GM12878 (cell line): Measurements from ENCODE around the gene SNX17. TPM values are rescaled to one million over a fixed set of nuclear protein-coding genes. Genes with fewer than 3 reads are reported as not detected.

ENCODE experiments used
- BHLHE40 ChIP-seq, 2 experiments: fragments of 450-650 bp in 1 of 2; IDR thresholded peaks; 2 replicates each; pipeline ENCODE4 v1.6.1; 2011 to 2017; ENCODE audit warnings: low read depth in 2 of 2, borderline replicate concordance in 1 of 2, improper control_type of control experiment in 1 of 2, low read length in 1 of 2, mild to moderate bottlenecking in 1 of 2
- GATAD2B ChIP-seq: fragments of 450-650 bp; conservative IDR thresholded peaks from 2 replicates; pipeline ENCODE4 v1.6.1; 2017; ENCODE audit warnings: low read depth, mild to moderate bottlenecking, moderate library complexity
- MEF2A ChIP-seq: IDR thresholded peaks from 2 replicates; pipeline ENCODE4 v1.6.1; 2011; ENCODE audit warnings: low read depth, mild to moderate bottlenecking, low read length, moderate library complexity; ENCODE audit not compliant: insufficient read depth
- MXI1 ChIP-seq: fragments of 150-350 bp; IDR thresholded peaks from 2 replicates; pipeline ENCODE4 v1.6.1; 2011; ENCODE audit warnings: low read depth, mild to moderate bottlenecking, inconsistent platforms, low read length, improper control_type of control experiment
- NBN ChIP-seq: fragments of 450-650 bp; IDR thresholded peaks from 2 replicates; pipeline ENCODE4 v1.6.1; 2016
- NR2F1 ChIP-seq: fragments of 450-650 bp; conservative IDR thresholded peaks from 2 replicates; pipeline ENCODE4 v1.6.1; 2017; ENCODE audit warnings: mild to moderate bottlenecking
- RAD51 ChIP-seq: fragments of 450-650 bp; IDR thresholded peaks from 2 replicates; pipeline ENCODE4 v1.6.1; 2016; ENCODE audit warnings: moderate library complexity, mild to moderate bottlenecking, inconsistent platforms
- ZBED1 ChIP-seq: IDR thresholded peaks from 2 replicates; pipeline ENCODE4 v1.6.1; 2016; ENCODE audit warnings: borderline replicate concordance
- polyA plus RNA-seq, 11 experiments: library from polyadenylated mRNA; depleted of rRNA in 4 of 11; unstranded in 6 of 11; stranded (reverse) in 5 of 11; fragments of >200 nt; fragmentation: Nextera tagmentation in 4 of 11; fragmentation: Illumina TruSeq in 1 of 11; extraction: Ambion mirVana in 4 of 11; extraction: Trizol in 1 of 11; gene quantifications; 1 replicate in 1 of 11; 2 replicates in 10 of 11; pipeline versions ENCODE4 v1.2.1 to v1.2.3, GENCODE V29; 2011 to 2016; ENCODE audit warnings: inconsistent platforms in 2 of 11, missing spikeins in 2 of 11, low read depth in 1 of 11
- total RNA-seq, 4 experiments: library from RNA; depleted of rRNA in 3 of 4; stranded (reverse); fragments of >200 nt in 3 of 4; fragmentation: Illumina TruSeq in 1 of 4; extraction: Trizol in 1 of 4; gene quantifications; 2 replicates each; pipeline versions ENCODE4 v1.2.1 to v1.2.3, GENCODE V29; 2013 to 2021
- TF ChIP-seq, protein P1 (sequence below): fragments of 450-650 bp; IDR thresholded peaks from 2 replicates; pipeline ENCODE4 v1.6.1; 2018; ENCODE audit warnings: borderline replicate concordance, mild to moderate bottlenecking; ENCODE audit not compliant: partially characterized antibody

The SNX17 gene
- total and polyA plus RNA-seq, 10 of the 15 experiments (the other 5 are each of a cell fraction or from before 2014, with no cell fraction given), result 6.5 to 116 (median 84.4) TPM

DNA sequence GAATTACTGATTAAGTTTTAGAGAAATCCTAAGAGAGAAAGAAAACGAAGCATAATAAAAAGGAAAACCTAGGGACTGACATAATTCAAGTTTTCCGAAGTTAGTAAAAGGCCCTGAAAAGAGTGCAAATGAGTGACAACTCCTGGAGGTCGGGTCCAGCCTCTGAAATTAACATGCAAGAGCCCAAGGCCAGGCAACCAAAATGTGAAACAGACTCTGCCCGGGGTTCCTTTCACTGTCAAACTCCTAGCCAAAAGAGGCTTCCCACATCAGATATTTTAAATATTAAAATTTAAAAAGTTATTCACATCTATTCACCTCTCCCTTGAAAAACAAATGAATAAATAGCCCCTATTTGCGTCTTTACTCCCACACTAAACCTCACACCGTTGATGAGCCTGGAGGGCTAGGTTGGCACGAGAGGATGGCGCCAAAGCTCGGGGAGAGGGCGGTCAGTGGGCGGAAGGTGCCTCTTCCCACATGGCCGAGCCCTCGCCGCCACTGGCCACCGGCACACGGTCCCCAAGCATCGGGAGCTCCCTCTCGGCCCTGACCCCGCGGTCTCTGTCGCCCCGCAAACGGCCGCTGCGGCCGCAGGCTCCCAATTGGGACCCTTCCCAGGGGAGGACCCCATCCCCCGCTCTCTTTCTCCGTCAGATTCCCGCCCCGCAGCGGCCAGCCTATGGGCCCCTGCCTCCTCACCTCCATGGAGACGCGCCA lies 38.3 kb downstream of the SNX17 start (continued):
- TF ChIP-seq BHLHE40 (IDR thresholded peaks at IDR 0.05; ENCODE audit: borderline replicate concordance in 1 of 2, low read depth in 2 of 2, low read length in 1 of 2), result peak in 1 of 2 experiments; percentile 41; a peak in 1 of 4 replicates
- 0 out of 2 replicates have a peak, but pooled peaks have one; percentile 13 for TF ChIP-seq MEF2A
- TF ChIP-seq, protein P1, sequence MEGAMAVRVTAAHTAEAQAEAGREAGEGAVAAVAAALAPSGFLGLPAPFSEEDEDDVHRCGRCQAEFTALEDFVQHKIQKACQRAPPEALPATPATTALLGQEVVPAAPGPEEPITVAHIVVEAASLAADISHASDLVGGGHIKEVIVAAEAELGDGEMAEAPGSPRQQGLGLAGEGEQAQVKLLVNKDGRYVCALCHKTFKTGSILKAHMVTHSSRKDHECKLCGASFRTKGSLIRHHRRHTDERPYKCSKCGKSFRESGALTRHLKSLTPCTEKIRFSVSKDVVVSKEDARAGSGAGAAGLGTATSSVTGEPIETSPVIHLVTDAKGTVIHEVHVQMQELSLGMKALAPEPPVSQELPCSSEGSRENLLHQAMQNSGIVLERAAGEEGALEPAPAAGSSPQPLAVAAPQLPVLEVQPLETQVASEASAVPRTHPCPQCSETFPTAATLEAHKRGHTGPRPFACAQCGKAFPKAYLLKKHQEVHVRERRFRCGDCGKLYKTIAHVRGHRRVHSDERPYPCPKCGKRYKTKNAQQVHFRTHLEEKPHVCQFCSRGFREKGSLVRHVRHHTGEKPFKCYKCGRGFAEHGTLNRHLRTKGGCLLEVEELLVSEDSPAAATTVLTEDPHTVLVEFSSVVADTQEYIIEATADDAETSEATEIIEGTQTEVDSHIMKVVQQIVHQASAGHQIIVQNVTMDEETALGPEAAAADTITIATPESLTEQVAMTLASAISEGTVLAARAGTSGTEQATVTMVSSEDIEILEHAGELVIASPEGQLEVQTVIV, result no peak
- TF ChIP-seq RAD51, result no peak
- TF ChIP-seq GATAD2B, result no peak
- TF ChIP-seq ZBED1, result no peak
- no peak for TF ChIP-seq NBN
- no peak for TF ChIP-seq NR2F1
- no peak for TF ChIP-seq MXI1
